ENCODE measurements around the gene CCND2. TPM values are rescaled to one million over a fixed set of nuclear protein-coding genes. Genes with fewer than 3 reads are reported as not detected.
A peak's percentile ranks its signal among the peaks of the same experiment; 100 is the strongest.

Gene CCND2
- total and polyA plus RNA-seq, 2 of the 8 experiments (the other 6 are each of a cell fraction or from before 2014, with no cell fraction given), result 41.7 to 223 TPM

DNA sequence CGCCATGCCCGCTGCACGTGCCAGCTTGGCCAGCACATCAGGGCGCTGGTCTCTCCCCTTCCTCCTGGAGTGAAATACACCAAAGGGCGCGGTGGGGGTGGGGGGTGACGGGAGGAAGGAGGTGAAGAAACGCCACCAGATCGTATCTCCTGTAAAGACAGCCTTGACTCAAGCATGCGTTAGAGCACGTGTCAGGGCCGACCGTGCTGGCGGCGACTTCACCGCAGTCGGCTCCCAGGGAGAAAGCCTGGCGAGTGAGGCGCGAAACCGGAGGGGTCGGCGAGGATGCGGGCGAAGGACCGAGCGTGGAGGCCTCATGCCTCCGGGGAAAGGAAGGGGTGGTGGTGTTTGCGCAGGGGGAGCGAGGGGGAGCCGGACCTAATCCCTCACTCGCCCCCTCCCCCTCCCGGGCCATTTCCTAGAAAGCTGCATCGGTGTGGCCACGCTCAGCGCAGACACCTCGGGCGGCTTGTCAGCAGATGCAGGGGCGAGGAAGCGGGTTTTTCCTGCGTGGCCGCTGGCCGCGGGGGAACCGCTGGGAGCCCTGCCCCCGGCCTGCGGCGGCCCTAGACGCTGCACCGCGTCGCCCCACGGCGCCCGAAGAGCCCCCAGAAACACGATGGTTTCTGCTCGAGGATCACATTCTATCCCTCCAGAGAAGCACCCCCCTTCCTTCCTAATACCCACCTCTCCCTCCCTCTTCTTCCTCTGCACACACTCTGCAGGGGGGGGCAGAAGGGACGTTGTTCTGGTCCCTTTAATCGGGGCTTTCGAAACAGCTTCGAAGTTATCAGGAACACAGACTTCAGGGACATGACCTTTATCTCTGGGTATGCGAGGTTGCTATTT is 914 bp upstream of the CCND2 start (continued):
- TF ChIP-seq HDAC2 (IDR thresholded peaks at IDR 0.05; ENCODE audit: borderline replicate concordance in 1 of 2, low read depth in 2 of 2, low read length in 2 of 2) (peak in 1 of 2 experiments; percentile 92; a peak in 1 of 4 replicates), RNF2 (IDR thresholded peaks at IDR 0.05; ENCODE audit: borderline replicate concordance, low read depth, low read length, missing control alignments, poor library complexity, severe bottlenecking) (peak; percentile 84), ASH2L (IDR thresholded peaks at IDR 0.05; ENCODE audit: low read length) (peak; percentile 19), MAFK (IDR thresholded peaks at IDR 0.05; ENCODE audit: low read depth, low read length) (no peak), NANOG (IDR thresholded peaks at IDR 0.05; ENCODE audit: insufficient read depth, low read depth, low read length, poor library complexity, severe bottlenecking) (no peak), EZH2 (IDR thresholded peaks at IDR 0.05; ENCODE audit: low read depth, low read length, severe bottlenecking) (peak; percentile 10), PHF8 (conservative IDR thresholded peaks at IDR 0.05; ENCODE audit: low read depth, low read length) (no peak), HDAC6 (IDR thresholded peaks at IDR 0.05; ENCODE audit: low read depth, low read length) (no peak), GTF2F1 (IDR thresholded peaks at IDR 0.05; ENCODE audit: borderline replicate concordance, low read depth, low read length) (0 out of 2 replicates have a peak, but pooled peaks have one; percentile 22), TAF1 (IDR thresholded peaks at IDR 0.05; ENCODE audit: low read depth, low read length) (0 out of 2 replicates have a peak, but pooled peaks have one; percentile 12), POLR2AphosphoS5 (IDR thresholded peaks at IDR 0.05; ENCODE audit: low read depth, low read length) (no peak; the same call in none of the 2 replicates), SP2 (IDR thresholded peaks at IDR 0.05; ENCODE audit: low read length) (no peak), RBBP5 (IDR thresholded peaks at IDR 0.05; ENCODE audit: borderline replicate concordance, low read depth, low read length) (no peak), KDM4A (IDR thresholded peaks at IDR 0.05; ENCODE audit: low read depth, low read length, severe bottlenecking) (peak; percentile 95), KDM1A (IDR thresholded peaks at IDR 0.05; ENCODE audit: borderline replicate concordance, low read length) (peak; percentile 75; the same call in 1 of the 2 replicates), JUND (IDR thresholded peaks at IDR 0.05; ENCODE audit: low read length) (no peak), SIRT6 (IDR thresholded peaks at IDR 0.05; ENCODE audit: low read length) (no peak), SIN3A (conservative IDR thresholded peaks at IDR 0.05 in 1 of 2, IDR thresholded peaks at IDR 0.05 in 1 of 2; ENCODE audit: low read depth in 1 of 2, low read length in 2 of 2) (0 out of 4 replicates have a peak, but pooled peaks of 1 of the 2 experiments have one; percentile 22), TAF7 (optimal IDR thresholded peaks at IDR 0.05; ENCODE audit: borderline replicate concordance, low read depth, low read length) (peak; percentile 65)
- TF ChIP-seq, protein P1, sequence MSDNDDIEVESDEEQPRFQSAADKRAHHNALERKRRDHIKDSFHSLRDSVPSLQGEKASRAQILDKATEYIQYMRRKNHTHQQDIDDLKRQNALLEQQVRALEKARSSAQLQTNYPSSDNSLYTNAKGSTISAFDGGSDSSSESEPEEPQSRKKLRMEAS (IDR thresholded peaks at IDR 0.05), result peak; percentile 99
